GM23338 (cell line): ENCODE data around the gene FTO. TPM values are rescaled to one million over a fixed set of nuclear protein-coding genes. Genes with fewer than 3 reads are reported as not detected.

Experiments
- ATAC-seq: fragments of 200-7000 bp; cut with Tn5 transposase; 3 replicates; pipeline ENCODE4 v1.9.1; 2020
- DNase-seq: peaks from one replicate; pipeline ENCODE4 v3.0.0-alpha.2; 2015; ENCODE audit warnings: low spot score
- H2AFZ ChIP-seq: fragments of 200-600 bp; sonication (generic); 2 replicates; pipeline ENCODE4 v1.8.0; 2016; ENCODE audit warnings: antibody characterized with exemption, mild to moderate bottlenecking, moderate library complexity
- H3F3A ChIP-seq: fragments of 200-600 bp; sonication (generic); replicated peaks from 2 replicates; pipeline ENCODE4 v1.8.0; 2017; ENCODE audit warnings: antibody characterized with exemption, mixed run types, low read depth
- H3K27ac ChIP-seq: fragments of 200-600 bp; sonication (generic); 2 replicates; pipeline ENCODE4 v1.6.1; 2016; ENCODE audit warnings: low read depth
- H3K27me3 ChIP-seq: fragments of 200-600 bp; sonication (generic); 2 replicates; pipeline ENCODE4 v1.8.0; 2016; ENCODE audit warnings: mild to moderate bottlenecking, mixed run types, moderate library complexity; ENCODE audit not compliant: insufficient read depth
- H3K36me3 ChIP-seq: fragments of 200-600 bp; sonication (generic); 2 replicates; pipeline ENCODE4 v1.8.0; 2016; ENCODE audit warnings: mild to moderate bottlenecking; ENCODE audit not compliant: insufficient read depth
- H3K4me1 ChIP-seq: fragments of 200-600 bp; sonication (generic); 2 replicates; pipeline ENCODE4 v1.8.0; 2016; ENCODE audit warnings: mild to moderate bottlenecking, moderate library complexity; ENCODE audit not compliant: insufficient read depth
- H3K4me2 ChIP-seq: fragments of 200-600 bp; sonication (generic); 2 replicates; pipeline ENCODE4 v1.7.1; 2017; ENCODE audit warnings: mixed run types
- H3K4me3 ChIP-seq: fragments of 200-600 bp; sonication (generic); 2 replicates; pipeline ENCODE4 v1.6.1; 2016; ENCODE audit warnings: mixed run types
- H3K79me2 ChIP-seq: fragments of 200-600 bp; sonication (generic); replicated peaks from 2 replicates; pipeline ENCODE4 v1.8.0; 2017; ENCODE audit warnings: mild to moderate bottlenecking; ENCODE audit not compliant: insufficient read depth
- H3K9me2 ChIP-seq: fragments of 200-600 bp; sonication (generic); 2 replicates; pipeline ENCODE4 v1.8.0; 2017; ENCODE audit not compliant: insufficient read depth
- H4K20me1 ChIP-seq: fragments of 200-600 bp; sonication (generic); replicated peaks from 2 replicates; pipeline ENCODE4 v1.8.0; 2017; ENCODE audit warnings: mild to moderate bottlenecking; ENCODE audit not compliant: insufficient read depth
- H3K27ac Mint-ChIP-seq: 2 replicates; pipeline ENCODE4 v1.8.0; 2020; ENCODE audit warnings: inconsistent platforms, mild to moderate bottlenecking, moderate library complexity, mixed read lengths
- H3K27me3 Mint-ChIP-seq: 3 replicates; pipeline ENCODE4 v1.8.0; 2022; ENCODE audit warnings: low read depth, mild to moderate bottlenecking, moderate library complexity, mixed read lengths, inconsistent platforms; ENCODE audit not compliant: insufficient read depth, poor library complexity
- H3K36me3 Mint-ChIP-seq: 3 replicates; pipeline ENCODE4 v1.8.0; 2021; ENCODE audit warnings: low read depth, mild to moderate bottlenecking, inconsistent platforms, moderate library complexity, mixed read lengths
- H3K4me1 Mint-ChIP-seq: 3 replicates; pipeline ENCODE4 v1.8.0; 2020; ENCODE audit warnings: mild to moderate bottlenecking, inconsistent platforms, mixed read lengths
- H3K4me3 Mint-ChIP-seq: 3 replicates; pipeline ENCODE4 v1.8.0; 2021; ENCODE audit warnings: moderate library complexity, mild to moderate bottlenecking, inconsistent platforms, mixed read lengths
- H3K9me3 Mint-ChIP-seq: 3 replicates; pipeline ENCODE4 v1.8.0; 2020; ENCODE audit warnings: moderate library complexity, mild to moderate bottlenecking, inconsistent platforms, mixed read lengths
- EZH2phosphoT487 ChIP-seq: fragments of 200-600 bp; sonication (generic); IDR thresholded peaks from one replicate; pipeline ENCODE4 v1.8.1; 2018; ENCODE audit warnings: antibody characterized with exemption; ENCODE audit not compliant: unreplicated experiment
- STAT1 ChIP-seq: IDR thresholded peaks from one replicate; pipeline ENCODE4 v1.6.1; 2016; ENCODE audit warnings: antibody characterized with exemption; ENCODE audit not compliant: unreplicated experiment
- ZNF114 ChIP-seq: fragments of 250-450 bp; sonication (Bioruptor Pico); IDR thresholded peaks from 2 replicates; pipeline ENCODE4 v1.5.0; 2020; ENCODE audit warnings: mild to moderate bottlenecking, moderate library complexity
- polyA plus RNA-seq: library from polyadenylated mRNA; unstranded; fragments of >200 nt; fragmentation: Nextera tagmentation; extraction: Ambion mirVana; gene quantifications from 2 replicates; pipeline ENCODE4 v1.2.1, GENCODE V29; 2016
- total RNA-seq: library from RNA; depleted of rRNA; stranded (reverse); fragments of >200 nt; shearing (Covaris generic); gene quantifications from 2 replicates; pipeline ENCODE4 v1.2.3, GENCODE V29; 2014
- TF ChIP-seq, protein P1 (sequence below), 2 experiments: fragments of 200-600 bp in 1 of 2; sonication (generic) in 1 of 2; conservative IDR thresholded peaks; 2 replicates each; pipeline versions ENCODE4 v1.5.1 to v1.6.1; 2016 to 2017; ENCODE audit warnings: antibody characterized with exemption in 2 of 2, low read depth in 2 of 2, mild to moderate bottlenecking in 2 of 2, moderate library complexity in 1 of 2
- TF ChIP-seq, protein P2 (sequence below): fragments of 250-450 bp; sonication (Bioruptor Pico); IDR thresholded peaks from 2 replicates; pipeline ENCODE4 v1.5.0; 2020; ENCODE audit warnings: mild to moderate bottlenecking, moderate library complexity
- TF ChIP-seq, protein P3 (sequence below): IDR thresholded peaks from one replicate; pipeline ENCODE4 v1.6.1; 2018; ENCODE audit warnings: antibody characterized with exemption; ENCODE audit not compliant: unreplicated experiment

FTO gene
- total and polyA plus RNA-seq, 2 experiments from 2014 or later, result 17.7 to 69.6 TPM

DNA sequence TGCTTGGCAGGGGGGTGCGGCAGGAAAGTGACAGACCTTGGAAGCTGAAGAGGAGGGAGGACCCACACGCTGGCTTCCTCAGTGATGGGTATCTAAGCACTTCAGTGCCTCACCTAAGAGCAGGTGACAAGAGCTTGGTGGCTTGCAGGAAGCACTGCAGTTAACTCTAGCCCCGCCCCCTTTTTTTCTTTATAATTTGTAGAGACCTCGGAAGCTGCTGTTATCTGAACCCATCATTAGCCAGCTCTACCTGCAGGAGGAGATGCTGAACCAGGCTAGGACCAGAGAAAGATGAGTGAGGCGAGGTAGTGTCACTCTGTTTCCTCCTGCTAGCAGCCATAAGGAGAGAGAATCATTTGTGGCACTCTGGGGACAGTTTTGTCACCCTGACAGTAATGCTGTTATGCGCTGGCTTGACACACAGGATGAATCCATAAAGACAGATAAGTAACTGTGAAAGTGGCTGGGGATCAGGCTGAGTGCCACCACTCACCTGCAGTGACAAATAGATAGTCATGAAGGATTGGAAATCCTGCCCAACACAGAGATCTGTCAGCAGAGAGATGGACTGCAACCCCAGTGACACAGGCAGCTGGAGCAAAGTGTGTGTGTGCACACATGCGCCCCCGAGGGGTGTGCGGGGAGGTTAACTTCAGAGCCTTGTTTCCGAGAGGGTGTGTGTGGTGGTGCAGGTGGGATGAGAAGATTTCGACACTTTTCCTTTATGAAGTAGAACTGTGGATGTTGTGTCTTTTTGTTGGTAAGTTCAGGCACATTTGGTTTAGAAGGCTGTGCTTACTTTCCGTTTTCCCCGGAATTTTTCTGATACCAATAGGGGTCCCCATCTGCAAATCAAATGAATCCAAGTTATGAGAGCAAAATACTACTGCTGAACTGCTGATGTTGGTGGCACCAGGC lies 358.7 kb downstream of the FTO start:
- no peak overlapping the region for H3K4me3 Mint-ChIP-seq
- Histone ChIP-seq H3K4me2 (no peak overlapping the region), H3K36me3 (no peaks in the 10 kb centered on the region), H3K27me3 (no peaks in the 10 kb centered on the region), H3K27ac (no peak overlapping the region), H3K9me2 (no peaks in the 10 kb centered on the region), H3F3A (no peaks in the 10 kb centered on the region), H2AFZ (no peak overlapping the region), H3K4me3 (no peak overlapping the region), H3K4me1 (peaks cover 21% of the 10 kb centered on the region), H4K20me1 (no peaks in the 10 kb centered on the region), H3K79me2 (no peaks in the 10 kb centered on the region)
- H3K27ac Mint-ChIP-seq, result no peak overlapping the region; the same call in 1 of the 2 replicates
- DNase-seq (peak; percentile 83), ATAC-seq (peak; percentile 74)
- H3K27me3 Mint-ChIP-seq, result peaks cover 2% of the 10 kb centered on the region
- H3K9me3 Mint-ChIP-seq, result no peaks in the 10 kb centered on the region; the same call in 2 of the 3 replicates
- TF ChIP-seq, protein P1, sequence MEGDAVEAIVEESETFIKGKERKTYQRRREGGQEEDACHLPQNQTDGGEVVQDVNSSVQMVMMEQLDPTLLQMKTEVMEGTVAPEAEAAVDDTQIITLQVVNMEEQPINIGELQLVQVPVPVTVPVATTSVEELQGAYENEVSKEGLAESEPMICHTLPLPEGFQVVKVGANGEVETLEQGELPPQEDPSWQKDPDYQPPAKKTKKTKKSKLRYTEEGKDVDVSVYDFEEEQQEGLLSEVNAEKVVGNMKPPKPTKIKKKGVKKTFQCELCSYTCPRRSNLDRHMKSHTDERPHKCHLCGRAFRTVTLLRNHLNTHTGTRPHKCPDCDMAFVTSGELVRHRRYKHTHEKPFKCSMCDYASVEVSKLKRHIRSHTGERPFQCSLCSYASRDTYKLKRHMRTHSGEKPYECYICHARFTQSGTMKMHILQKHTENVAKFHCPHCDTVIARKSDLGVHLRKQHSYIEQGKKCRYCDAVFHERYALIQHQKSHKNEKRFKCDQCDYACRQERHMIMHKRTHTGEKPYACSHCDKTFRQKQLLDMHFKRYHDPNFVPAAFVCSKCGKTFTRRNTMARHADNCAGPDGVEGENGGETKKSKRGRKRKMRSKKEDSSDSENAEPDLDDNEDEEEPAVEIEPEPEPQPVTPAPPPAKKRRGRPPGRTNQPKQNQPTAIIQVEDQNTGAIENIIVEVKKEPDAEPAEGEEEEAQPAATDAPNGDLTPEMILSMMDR (conservative IDR thresholded peaks at IDR 0.05; ENCODE audit: low read depth in 2 of 2), result peak; percentile 20 to 39; a peak in 2 of 4 replicates
- no peak for TF ChIP-seq EZH2phosphoT487
- H3K36me3 Mint-ChIP-seq, result no peaks in the 10 kb centered on the region
- H3K4me1 Mint-ChIP-seq, result peaks cover 23% of the 10 kb centered on the region

DNA sequence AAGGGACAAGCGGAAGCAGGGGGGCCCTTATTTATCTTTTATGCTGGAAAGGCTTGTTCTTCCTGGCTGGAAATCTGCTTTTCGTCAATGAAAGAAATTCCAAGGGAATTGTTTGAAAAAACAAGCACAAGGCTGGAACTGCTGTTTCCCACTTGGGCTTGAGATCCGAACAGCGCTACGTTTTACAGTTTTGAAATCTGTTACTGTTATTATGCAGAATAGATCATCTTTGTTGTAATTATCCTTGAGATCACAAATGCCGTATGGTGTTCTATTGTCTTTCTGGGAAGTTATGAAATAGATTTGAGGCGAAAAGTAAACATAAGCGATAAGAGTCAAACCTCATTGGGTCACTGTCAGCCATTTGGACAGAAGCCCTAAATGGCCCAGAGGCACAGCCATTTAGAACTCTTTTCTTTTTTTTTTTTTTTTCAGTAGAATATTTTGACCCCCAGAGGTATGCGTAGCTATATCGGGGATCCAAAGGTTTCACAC lies 359.4 kb downstream of the FTO start:
- peaks cover 2% of the 10 kb centered on the region for H3K27me3 Mint-ChIP-seq
- peaks cover 29% of the 10 kb centered on the region for H3K4me1 Mint-ChIP-seq
- ATAC-seq (no peak), DNase-seq (no peak)
- no peak overlapping the region for H3K4me3 Mint-ChIP-seq
- no peak overlapping the region for H3K4me3 ChIP-seq
- no peaks in the 10 kb centered on the region; the same call in 2 of the 3 replicates for H3K9me3 Mint-ChIP-seq
- H4K20me1 ChIP-seq, result no peaks in the 10 kb centered on the region
- H3K79me2 ChIP-seq, result no peaks in the 10 kb centered on the region
- no peaks in the 10 kb centered on the region for H3F3A ChIP-seq
- H3K4me2 ChIP-seq, result no peak overlapping the region
- no peaks in the 10 kb centered on the region for H3K27me3 ChIP-seq
- H3K9me2 ChIP-seq, result no peaks in the 10 kb centered on the region
- H3K27ac ChIP-seq, result no peak overlapping the region
- H3K36me3 ChIP-seq, result no peaks in the 10 kb centered on the region
- no peak overlapping the region for H3K27ac Mint-ChIP-seq
- no peak overlapping the region for H2AFZ ChIP-seq
- peaks cover 28% of the 10 kb centered on the region for H3K4me1 ChIP-seq
- H3K36me3 Mint-ChIP-seq, result no peaks in the 10 kb centered on the region
- TF ChIP-seq EZH2phosphoT487 (no peak), ZNF114 (CRISPR knock-in tag) (no peak), STAT1 (no peak)
- TF ChIP-seq, protein P2, sequence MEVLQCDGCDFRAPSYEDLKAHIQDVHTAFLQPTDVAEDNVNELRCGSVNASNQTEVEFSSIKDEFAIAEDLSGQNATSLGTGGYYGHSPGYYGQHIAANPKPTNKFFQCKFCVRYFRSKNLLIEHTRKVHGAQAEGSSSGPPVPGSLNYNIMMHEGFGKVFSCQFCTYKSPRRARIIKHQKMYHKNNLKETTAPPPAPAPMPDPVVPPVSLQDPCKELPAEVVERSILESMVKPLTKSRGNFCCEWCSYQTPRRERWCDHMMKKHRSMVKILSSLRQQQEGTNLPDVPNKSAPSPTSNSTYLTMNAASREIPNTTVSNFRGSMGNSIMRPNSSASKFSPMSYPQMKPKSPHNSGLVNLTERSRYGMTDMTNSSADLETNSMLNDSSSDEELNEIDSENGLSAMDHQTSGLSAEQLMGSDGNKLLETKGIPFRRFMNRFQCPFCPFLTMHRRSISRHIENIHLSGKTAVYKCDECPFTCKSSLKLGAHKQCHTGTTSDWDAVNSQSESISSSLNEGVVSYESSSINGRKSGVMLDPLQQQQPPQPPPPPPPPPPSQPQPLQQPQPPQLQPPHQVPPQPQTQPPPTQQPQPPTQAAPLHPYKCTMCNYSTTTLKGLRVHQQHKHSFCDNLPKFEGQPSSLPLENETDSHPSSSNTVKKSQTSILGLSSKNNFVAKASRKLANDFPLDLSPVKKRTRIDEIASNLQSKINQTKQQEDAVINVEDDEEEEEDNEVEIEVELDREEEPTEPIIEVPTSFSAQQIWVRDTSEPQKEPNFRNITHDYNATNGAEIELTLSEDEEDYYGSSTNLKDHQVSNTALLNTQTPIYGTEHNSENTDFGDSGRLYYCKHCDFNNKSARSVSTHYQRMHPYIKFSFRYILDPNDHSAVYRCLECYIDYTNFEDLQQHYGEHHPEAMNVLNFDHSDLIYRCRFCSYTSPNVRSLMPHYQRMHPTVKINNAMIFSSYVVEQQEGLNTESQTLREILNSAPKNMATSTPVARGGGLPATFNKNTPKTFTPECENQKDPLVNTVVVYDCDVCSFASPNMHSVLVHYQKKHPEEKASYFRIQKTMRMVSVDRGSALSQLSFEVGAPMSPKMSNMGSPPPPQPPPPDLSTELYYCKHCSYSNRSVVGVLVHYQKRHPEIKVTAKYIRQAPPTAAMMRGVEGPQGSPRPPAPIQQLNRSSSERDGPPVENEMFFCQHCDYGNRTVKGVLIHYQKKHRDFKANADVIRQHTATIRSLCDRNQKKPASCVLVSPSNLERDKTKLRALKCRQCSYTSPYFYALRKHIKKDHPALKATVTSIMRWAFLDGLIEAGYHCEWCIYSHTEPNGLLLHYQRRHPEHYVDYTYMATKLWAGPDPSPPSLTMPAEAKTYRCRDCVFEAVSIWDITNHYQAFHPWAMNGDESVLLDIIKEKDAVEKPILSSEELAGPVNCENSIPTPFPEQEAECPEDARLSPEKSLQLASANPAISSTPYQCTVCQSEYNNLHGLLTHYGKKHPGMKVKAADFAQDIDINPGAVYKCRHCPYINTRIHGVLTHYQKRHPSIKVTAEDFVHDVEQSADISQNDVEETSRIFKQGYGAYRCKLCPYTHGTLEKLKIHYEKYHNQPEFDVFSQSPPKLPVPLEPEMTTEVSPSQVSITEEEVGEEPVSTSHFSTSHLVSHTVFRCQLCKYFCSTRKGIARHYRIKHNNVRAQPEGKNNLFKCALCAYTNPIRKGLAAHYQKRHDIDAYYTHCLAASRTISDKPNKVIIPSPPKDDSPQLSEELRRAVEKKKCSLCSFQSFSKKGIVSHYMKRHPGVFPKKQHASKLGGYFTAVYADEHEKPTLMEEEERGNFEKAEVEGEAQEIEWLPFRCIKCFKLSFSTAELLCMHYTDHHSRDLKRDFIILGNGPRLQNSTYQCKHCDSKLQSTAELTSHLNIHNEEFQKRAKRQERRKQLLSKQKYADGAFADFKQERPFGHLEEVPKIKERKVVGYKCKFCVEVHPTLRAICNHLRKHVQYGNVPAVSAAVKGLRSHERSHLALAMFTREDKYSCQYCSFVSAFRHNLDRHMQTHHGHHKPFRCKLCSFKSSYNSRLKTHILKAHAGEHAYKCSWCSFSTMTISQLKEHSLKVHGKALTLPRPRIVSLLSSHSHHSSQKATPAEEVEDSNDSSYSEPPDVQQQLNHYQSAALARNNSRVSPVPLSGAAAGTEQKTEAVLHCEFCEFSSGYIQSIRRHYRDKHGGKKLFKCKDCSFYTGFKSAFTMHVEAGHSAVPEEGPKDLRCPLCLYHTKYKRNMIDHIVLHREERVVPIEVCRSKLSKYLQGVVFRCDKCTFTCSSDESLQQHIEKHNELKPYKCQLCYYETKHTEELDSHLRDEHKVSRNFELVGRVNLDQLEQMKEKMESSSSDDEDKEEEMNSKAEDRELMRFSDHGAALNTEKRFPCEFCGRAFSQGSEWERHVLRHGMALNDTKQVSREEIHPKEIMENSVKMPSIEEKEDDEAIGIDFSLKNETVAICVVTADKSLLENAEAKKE, result no peak
- TF ChIP-seq, protein P3, sequence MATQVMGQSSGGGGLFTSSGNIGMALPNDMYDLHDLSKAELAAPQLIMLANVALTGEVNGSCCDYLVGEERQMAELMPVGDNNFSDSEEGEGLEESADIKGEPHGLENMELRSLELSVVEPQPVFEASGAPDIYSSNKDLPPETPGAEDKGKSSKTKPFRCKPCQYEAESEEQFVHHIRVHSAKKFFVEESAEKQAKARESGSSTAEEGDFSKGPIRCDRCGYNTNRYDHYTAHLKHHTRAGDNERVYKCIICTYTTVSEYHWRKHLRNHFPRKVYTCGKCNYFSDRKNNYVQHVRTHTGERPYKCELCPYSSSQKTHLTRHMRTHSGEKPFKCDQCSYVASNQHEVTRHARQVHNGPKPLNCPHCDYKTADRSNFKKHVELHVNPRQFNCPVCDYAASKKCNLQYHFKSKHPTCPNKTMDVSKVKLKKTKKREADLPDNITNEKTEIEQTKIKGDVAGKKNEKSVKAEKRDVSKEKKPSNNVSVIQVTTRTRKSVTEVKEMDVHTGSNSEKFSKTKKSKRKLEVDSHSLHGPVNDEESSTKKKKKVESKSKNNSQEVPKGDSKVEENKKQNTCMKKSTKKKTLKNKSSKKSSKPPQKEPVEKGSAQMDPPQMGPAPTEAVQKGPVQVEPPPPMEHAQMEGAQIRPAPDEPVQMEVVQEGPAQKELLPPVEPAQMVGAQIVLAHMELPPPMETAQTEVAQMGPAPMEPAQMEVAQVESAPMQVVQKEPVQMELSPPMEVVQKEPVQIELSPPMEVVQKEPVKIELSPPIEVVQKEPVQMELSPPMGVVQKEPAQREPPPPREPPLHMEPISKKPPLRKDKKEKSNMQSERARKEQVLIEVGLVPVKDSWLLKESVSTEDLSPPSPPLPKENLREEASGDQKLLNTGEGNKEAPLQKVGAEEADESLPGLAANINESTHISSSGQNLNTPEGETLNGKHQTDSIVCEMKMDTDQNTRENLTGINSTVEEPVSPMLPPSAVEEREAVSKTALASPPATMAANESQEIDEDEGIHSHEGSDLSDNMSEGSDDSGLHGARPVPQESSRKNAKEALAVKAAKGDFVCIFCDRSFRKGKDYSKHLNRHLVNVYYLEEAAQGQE, result no peak
